Hematopoietic multipotent progenitor cell treated with erythropoietin and hydrocortisone succinate and interleukin-3 and kit ligand, for 17 days (in vitro differentiated cells): ENCODE data around the gene GPS2.
A peak's percentile ranks its signal among the peaks of the same experiment; 100 is the strongest.

Experiments
- DNase-seq: peaks from one replicate; pipeline ENCODE4 v3.0.0-alpha.2; 2015; ENCODE audit warnings: low spot score

The GPS2 gene

GRCh38 chr17:7317161-7317803 is 2.1 kb upstream of the GPS2 start:
- no peak for DNase-seq

DNA sequence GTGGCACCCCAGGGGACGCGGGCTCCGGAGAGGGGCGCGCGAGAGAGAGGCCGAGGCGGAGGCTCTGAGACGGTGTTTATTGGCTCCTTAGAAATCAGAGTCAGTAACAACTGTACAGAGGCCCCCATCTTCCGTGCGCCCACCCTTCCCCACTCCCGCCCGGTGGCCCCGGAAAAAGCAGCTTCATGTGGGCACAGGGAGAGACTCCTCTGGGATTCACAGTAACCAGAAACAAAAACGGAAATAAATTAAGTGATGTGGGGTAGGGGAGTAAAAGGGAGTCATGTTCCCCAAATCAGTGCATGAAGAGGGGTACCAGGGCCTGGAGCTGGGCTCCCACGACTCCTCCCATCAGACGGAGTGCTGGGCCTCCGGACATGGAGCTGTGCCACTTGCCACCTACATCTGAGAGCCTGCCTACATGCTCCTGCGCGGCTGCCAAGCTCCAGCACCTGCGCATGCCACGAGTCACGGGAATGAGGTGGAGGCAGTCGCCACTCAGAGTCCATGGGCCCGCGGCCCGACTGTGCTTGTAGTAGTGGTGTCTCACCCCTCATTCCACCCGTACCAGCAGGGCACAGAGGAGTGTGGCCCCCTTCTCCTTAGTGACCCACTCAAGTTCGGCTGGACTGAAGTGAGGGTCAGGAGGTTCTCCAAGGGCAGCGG is 543 bp upstream of the GPS2 start:
- DNase-seq = no peak

GRCh38 chr17:7313890-7314718 is 1.1 kb downstream of the GPS2 start:
- no peak for DNase-seq

GRCh38 chr17:7313088-7313889 is 1.9 kb downstream of the GPS2 start:
- DNase-seq = no peak

DNA sequence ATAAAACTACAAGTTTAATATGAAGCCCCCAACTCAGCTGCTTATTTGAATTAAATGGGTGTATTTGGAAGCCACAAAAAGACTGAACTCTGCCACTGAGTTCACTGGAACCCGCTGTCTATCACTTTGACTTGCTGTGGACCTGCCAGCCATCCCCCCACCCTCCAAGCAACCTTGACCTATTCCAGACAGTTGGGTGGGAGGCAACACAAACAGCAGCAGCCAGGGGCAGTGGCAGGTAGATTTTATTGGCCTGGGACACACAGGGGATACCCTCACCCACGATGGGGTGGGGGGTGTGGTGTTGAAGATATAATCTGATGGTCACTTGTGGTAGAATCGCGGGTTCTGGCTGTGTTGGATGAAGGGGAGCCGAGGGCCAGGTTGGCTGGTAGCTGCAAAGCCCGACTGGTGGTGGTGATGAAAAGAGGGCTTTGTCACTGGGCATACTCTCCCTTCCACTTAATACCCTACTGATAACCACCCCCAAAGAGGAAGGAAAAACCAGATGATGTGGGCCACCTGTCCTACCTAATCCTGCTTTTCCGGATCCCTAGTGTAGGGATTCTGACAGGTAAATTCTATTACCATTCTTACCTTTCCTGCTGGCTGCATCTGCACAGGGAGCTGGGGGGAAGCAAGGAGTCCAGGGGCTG is 2.6 kb downstream of the GPS2 start:
- DNase-seq = no peak

DNA sequence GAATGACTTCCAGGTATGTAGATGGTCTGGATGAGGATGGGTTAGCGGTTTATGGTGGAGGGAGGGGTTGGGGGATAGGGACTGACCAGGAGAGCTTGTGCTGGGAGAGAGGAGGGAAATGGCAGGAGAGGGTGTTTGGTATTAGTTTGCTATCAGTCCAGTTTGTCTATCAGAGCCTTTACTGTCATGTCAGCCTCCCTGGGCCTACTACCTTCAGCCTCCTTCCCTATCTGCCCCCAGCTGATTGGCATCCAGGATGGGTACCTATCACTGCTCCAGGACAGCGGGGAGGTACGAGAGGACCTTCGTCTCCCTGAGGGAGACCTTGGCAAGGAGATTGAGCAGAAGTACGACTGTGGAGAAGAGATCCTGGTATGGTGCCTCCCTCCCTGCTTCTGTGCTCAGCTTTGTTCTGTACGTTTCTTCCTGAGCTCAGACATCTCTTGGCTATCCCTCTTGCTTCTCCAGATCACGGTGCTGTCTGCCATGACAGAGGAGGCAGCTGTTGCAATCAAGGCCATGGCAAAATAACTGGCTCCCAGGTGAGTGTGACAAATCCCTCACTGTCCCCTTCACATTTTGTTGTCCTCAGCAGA is 4.0 kb downstream of the GPS2 start:
- DNase-seq = no peak

- DNase-seq = no peak
These were observed 5.5 kb downstream of the GPS2 start for GRCh38 chr17:7309628-7310027.

- DNase-seq = peak; percentile 91
These were observed 6.3 kb downstream of the GPS2 start for GRCh38 chr17:7308625-7309433.

DNA sequence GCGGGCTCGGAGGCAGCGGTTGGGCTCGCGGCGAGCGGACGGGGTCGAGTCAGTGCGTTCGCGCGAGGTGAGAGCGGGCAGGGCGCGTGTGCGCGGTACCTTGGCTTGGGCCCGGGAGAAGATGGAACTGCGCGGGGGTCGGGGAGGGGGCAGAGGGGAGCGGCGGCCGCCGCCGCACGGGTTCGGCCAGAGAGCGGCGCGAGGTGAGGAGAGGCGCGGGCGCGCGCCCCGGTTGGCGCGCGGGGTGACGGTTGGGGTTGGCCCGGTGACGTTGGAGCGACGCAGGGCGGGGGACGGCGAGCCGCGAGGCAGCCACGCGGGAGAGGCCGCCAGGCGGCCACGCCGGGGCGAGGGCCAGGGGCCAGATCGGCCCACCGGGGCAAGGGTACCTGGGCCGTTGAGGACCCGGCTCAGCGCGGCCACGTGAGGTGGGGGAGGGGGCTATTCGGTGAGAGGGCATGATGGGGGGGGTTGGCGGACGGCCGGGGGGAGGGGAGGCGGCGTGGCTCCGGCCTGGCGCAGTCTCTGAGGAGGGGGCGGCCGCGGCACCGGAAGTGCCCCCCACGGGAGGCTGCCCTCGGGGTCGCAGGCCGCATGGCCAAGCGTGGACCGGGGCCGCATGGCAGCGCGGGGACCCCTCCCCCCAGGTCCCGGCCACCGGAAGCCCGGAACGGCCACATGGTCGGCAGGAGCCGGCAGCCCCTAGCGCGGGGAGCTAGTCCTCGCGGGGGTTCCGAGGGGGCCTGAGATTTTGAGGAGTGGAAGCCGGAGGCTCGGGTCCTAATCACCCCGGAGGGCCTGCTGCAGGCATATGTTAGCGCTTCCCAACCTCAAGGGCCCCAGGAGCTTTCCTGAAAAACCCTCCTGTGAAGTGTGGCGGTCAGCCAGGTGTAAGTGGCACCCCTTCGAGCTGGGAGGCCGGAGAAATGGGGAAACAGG is 7.2 kb downstream of the GPS2 start:
- DNase-seq = peak; percentile 77

DNA sequence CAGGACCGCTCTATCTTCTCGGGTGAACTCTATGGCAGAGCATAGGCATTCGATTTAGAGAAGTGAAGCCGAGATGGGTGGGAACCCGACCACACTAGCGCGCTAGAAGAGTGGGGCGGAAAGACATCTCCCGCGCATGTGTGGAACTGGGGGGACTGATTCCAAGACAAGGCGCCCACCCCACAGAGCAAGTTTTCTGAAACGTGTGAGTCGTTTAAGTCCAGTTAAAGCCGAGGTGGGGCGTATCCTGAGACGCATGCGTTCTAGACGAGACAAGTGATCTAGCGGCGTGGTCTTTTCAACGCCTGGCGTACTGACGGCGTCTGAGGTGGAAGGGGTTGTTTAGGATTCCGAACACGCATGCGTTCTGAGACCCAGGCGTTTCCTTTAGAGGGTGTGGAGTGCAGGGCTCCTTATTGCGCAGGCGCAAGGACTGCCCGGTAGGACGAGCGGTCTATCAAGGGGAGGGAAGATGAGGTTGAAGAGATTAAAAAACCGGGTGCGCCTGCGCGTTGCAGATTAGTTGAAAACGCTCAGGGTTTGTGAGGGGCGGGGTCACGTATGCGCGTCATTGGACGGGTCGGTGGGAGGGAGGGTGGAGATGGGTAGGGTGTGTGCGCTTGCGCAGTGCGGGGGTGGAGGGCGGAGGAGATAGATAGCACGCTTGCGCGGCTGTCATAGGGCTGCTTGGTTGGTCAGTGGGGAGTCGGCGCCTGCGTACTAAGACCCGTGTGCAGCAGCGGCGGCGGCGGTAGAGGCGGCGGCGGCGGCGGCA is 8.1 kb downstream of the GPS2 start, which contains the start of gene EIF5A:
TSS of gene EIF5A (plus strand) at position 718 of the 775 bp plus-strand sequence. CDS start 2,008 bp downstream, outside the sequence.
- DNase-seq = peak; percentile 100

- DNase-seq = no peak
These were observed 11.0 kb downstream of the GPS2 start for GRCh38 chr17:7304179-7304578.

GRCh38 chr17:7296189-7296861 is 18.8 kb downstream of the GPS2 start:
- peak; percentile 85 for DNase-seq

- DNase-seq = no peak
These were observed 19.7 kb downstream of the GPS2 start for GRCh38 chr17:7295230-7296180.

- peak; percentile 79 for DNase-seq
These were observed 20.5 kb downstream of the GPS2 start, which contains the start of gene YBX2 for GRCh38 chr17:7294614-7295153. YBX2 (minus strand) TSS chr17:7294639; CDS start chr17:7294500, 139 bp downstream.

- peak; percentile 58 for DNase-seq
These were observed 21.1 kb downstream of the GPS2 start for GRCh38 chr17:7293816-7294613.
